H1 (cell line): Measurements from ENCODE around the gene MYCBPAP. TPM values are rescaled to one million over a fixed set of nuclear protein-coding genes. Genes with fewer than 3 reads are reported as not detected.

ENCODE experiments used
- CTCF ChIA-PET: fragments of 300-600 bp; sonication (Branson Sonifier 250); formaldehyde crosslinking; loops from one replicate; lab custom pipeline; 2021; ENCODE audit not compliant: partially characterized antibody; lab: Charles Lee
- POLR2A ChIA-PET: fragments of 300-600 bp; sonication (Branson Sonifier 250); formaldehyde crosslinking; loops from one replicate; lab custom pipeline; 2021; ENCODE audit warnings: inconsistent platforms; ENCODE audit not compliant: partially characterized antibody; lab: Charles Lee
- DNase-seq, 2 experiments: peaks; one replicate each; pipeline versions ENCODE4 v3.0.0 to v3.0.0-alpha.2; 2010 to 2022; ENCODE audit warnings: low spot score in 2 of 2, low read depth in 1 of 2, mixed read lengths in 1 of 2
- FAIRE-seq: peaks from 2 replicates; lab custom pipeline; 2011; peaks lifted over from hg19 to GRCh38; lab: Jason Lieb, UNC
- H2AFZ ChIP-seq: 2 replicates; pipeline ENCODE4 v1.8.1; 2012; ENCODE audit warnings: low read length, inconsistent platforms
- H2AK5ac ChIP-seq: 2 replicates; pipeline ENCODE4 v1.6.1; 2013; ENCODE audit warnings: low read depth, low read length
- H2BK120ac ChIP-seq: replicated peaks from 2 replicates; pipeline ENCODE3; 2013; ENCODE audit warnings: low read depth, low read length, inconsistent platforms
- H2BK12ac ChIP-seq: 2 replicates; pipeline ENCODE4 v1.6.1; 2013; ENCODE audit warnings: low read depth, low read length
- H2BK15ac ChIP-seq: 2 replicates; pipeline ENCODE4 v1.6.1; 2013; ENCODE audit warnings: low read length
- H2BK20ac ChIP-seq: 2 replicates; pipeline ENCODE4 v1.6.1; 2013; ENCODE audit warnings: low read length
- H2BK5ac ChIP-seq: 2 replicates; pipeline ENCODE4 v1.6.1; 2013; ENCODE audit warnings: low read depth, low read length
- H3K14ac ChIP-seq: 2 replicates; pipeline ENCODE4 v1.6.1; 2013; ENCODE audit warnings: inconsistent platforms; ENCODE audit not compliant: insufficient read length
- H3K18ac ChIP-seq: 2 replicates; pipeline ENCODE4 v1.6.1; 2013; ENCODE audit warnings: low read length; ENCODE audit errors: extremely low read depth
- H3K23ac ChIP-seq: 2 replicates; pipeline ENCODE4 v1.6.1; 2013; ENCODE audit warnings: inconsistent platforms; ENCODE audit not compliant: insufficient read length
- H3K23me2 ChIP-seq: 2 replicates; pipeline ENCODE4 v1.6.1; 2013; ENCODE audit warnings: low read depth, low read length
- H3K27ac ChIP-seq: 2 replicates; pipeline ENCODE4 v1.6.1; 2011; ENCODE audit warnings: low read depth, low read length, inconsistent platforms
- H3K27me3 ChIP-seq, 4 experiments: replicated peaks in 1 of 4; 1 replicate in 1 of 4; 2 replicates in 3 of 4; pipeline versions ENCODE4 v1.6.1 to v1.8.1; 2011 to 2013; ENCODE audit warnings: low read length in 3 of 4, mild to moderate bottlenecking in 3 of 4, inconsistent platforms in 2 of 4, mixed read lengths in 2 of 4, moderate library complexity in 1 of 4; ENCODE audit not compliant: control insufficient read depth in 3 of 4, insufficient read depth in 3 of 4; ENCODE audit errors: extremely low read depth in 1 of 4
- H3K36me3 ChIP-seq, 4 experiments: 2 replicates each; pipeline versions ENCODE4 v1.6.1 to v1.8.1; 2011 to 2013; ENCODE audit warnings: mild to moderate bottlenecking in 4 of 4, low read length in 3 of 4, moderate library complexity in 2 of 4, control low read depth in 1 of 4, inconsistent platforms in 1 of 4; ENCODE audit not compliant: insufficient read depth in 4 of 4, control insufficient read depth in 2 of 4
- H3K4ac ChIP-seq: replicated peaks from 2 replicates; pipeline ENCODE3; 2013; ENCODE audit warnings: low read length, low read depth, mixed read lengths, inconsistent platforms; ENCODE audit not compliant: insufficient read length
- H3K4me1 ChIP-seq, 4 experiments: replicated peaks in 1 of 4; 1 replicate in 1 of 4; 2 replicates in 3 of 4; pipeline versions ENCODE4 v1.6.1 to v1.8.1; 2011 to 2013; ENCODE audit warnings: low read length in 3 of 4, inconsistent platforms in 2 of 4, mixed read lengths in 1 of 4; ENCODE audit not compliant: insufficient read depth in 4 of 4, control insufficient read depth in 3 of 4
- H3K4me2 ChIP-seq, 2 experiments: 2 replicates each; pipeline versions ENCODE4 v1.6.1 to v1.8.1; 2011 to 2013; ENCODE audit warnings: low read depth in 2 of 2, low read length in 2 of 2, control low read depth in 1 of 2, inconsistent platforms in 1 of 2, mild to moderate bottlenecking in 1 of 2; ENCODE audit not compliant: insufficient read depth in 1 of 2
- H3K4me3 ChIP-seq, 4 experiments: fragments of 200-600, 300-600 bp in 1 of 4; sonication (generic), shearing (Covaris generic), sonication (Bioruptor Twin) in 1 of 4; 2 replicates each; pipeline versions ENCODE4 v1.5.1 to v1.8.1; 2011 to 2016; ENCODE audit warnings: low read length in 4 of 4, low read depth in 3 of 4, control low read depth in 2 of 4, inconsistent platforms in 2 of 4, mild to moderate bottlenecking in 2 of 4, mixed read lengths in 1 of 4, moderate library complexity in 1 of 4; ENCODE audit not compliant: insufficient read depth in 2 of 4; ENCODE audit errors: extremely low read depth in 1 of 4
- H3K56ac ChIP-seq: replicated peaks from 2 replicates; pipeline ENCODE3; 2013; ENCODE audit warnings: low read depth, mild to moderate bottlenecking, mixed read lengths, low read length, inconsistent platforms; ENCODE audit not compliant: insufficient read length
- H3K79me1 ChIP-seq: 2 replicates; pipeline ENCODE4 v1.6.1; 2013; ENCODE audit warnings: low read depth, low read length, control low read depth
- H3K79me2 ChIP-seq, 2 experiments: 2 replicates each; pipeline versions ENCODE4 v1.6.1 to v1.8.1; 2012 to 2013; ENCODE audit warnings: low read length in 2 of 2, mild to moderate bottlenecking in 2 of 2, inconsistent platforms in 1 of 2; ENCODE audit not compliant: insufficient read depth in 2 of 2, control insufficient read depth in 1 of 2
- H3K9ac ChIP-seq, 4 experiments: replicated peaks in 1 of 4; 1 replicate in 1 of 4; 2 replicates in 3 of 4; pipeline versions ENCODE4 v1.6.1 to v1.8.1; 2011 to 2013; ENCODE audit warnings: low read depth in 3 of 4, low read length in 3 of 4, control low read depth in 2 of 4, mild to moderate bottlenecking in 2 of 4, moderate library complexity in 2 of 4, inconsistent platforms in 1 of 4; ENCODE audit errors: extremely low read depth in 1 of 4
- H3K9me3 ChIP-seq, 2 experiments: 2 replicates each; pipeline versions ENCODE4 v1.6.1 to v1.8.1; 2012 to 2013; ENCODE audit warnings: mild to moderate bottlenecking in 2 of 2, moderate library complexity in 2 of 2, control low read depth in 1 of 2, inconsistent platforms in 1 of 2, low read depth in 1 of 2, low read length in 1 of 2, mixed read lengths in 1 of 2; ENCODE audit not compliant: insufficient read depth in 2 of 2
- H4K20me1 ChIP-seq, 2 experiments: replicated peaks in 1 of 2; 2 replicates each; pipeline versions ENCODE3 to v1.8.1; 2011 to 2013; ENCODE audit warnings: inconsistent platforms in 2 of 2, low read length in 2 of 2, mild to moderate bottlenecking in 1 of 2; ENCODE audit not compliant: insufficient read depth in 2 of 2, control insufficient read depth in 1 of 2
- H4K5ac ChIP-seq: 2 replicates; pipeline ENCODE4 v1.6.1; 2013; ENCODE audit warnings: low read length, low read depth, mixed read lengths, inconsistent platforms; ENCODE audit not compliant: insufficient read length
- H4K8ac ChIP-seq: 2 replicates; pipeline ENCODE4 v1.8.0; 2013; ENCODE audit warnings: mild to moderate bottlenecking, moderate library complexity, low read length, inconsistent platforms; ENCODE audit not compliant: insufficient read depth; ENCODE audit errors: extremely low read depth
- H4K91ac ChIP-seq: replicated peaks from 2 replicates; pipeline ENCODE3; 2013; ENCODE audit warnings: low read length, mixed read lengths, inconsistent platforms; ENCODE audit not compliant: insufficient read length
- BRCA1 ChIP-seq: IDR thresholded peaks from 2 replicates; pipeline ENCODE4 v1.6.1; 2012; ENCODE audit warnings: low read depth, low read length, improper control_type of control experiment
- CHD1 ChIP-seq: IDR thresholded peaks from 2 replicates; pipeline ENCODE4 v1.6.1; 2012; ENCODE audit warnings: low read depth, low read length, improper control_type of control experiment
- KDM4A ChIP-seq: IDR thresholded peaks from one replicate; pipeline ENCODE4 v1.7.1; 2012; ENCODE audit warnings: low read depth, mild to moderate bottlenecking, moderate library complexity, low read length, inconsistent platforms; ENCODE audit not compliant: severe bottlenecking
- SUZ12 ChIP-seq: fragments of 200-600 bp; sonication (generic); IDR thresholded peaks from 2 replicates; pipeline ENCODE4 v1.6.1; 2012; ENCODE audit warnings: mild to moderate bottlenecking, inconsistent platforms, low read length, moderate library complexity, mixed read lengths
- ZNF274 ChIP-seq: IDR thresholded peaks from 2 replicates; pipeline ENCODE4 v1.7.0; 2012; ENCODE audit warnings: low read length, borderline replicate concordance; ENCODE audit errors: extremely low read depth
- WGBS, 2 experiments: shearing (Covaris generic) in 1 of 2; methylation state at CpG; one replicate each; pipeline versions ENCODE4 v1.1.6 to v1.1.7; 2013 to 2015; ENCODE audit warnings: low lambda C conversion rate in 2 of 2, mixed read lengths in 2 of 2, inconsistent platforms in 1 of 2, low coverage in 1 of 2, missing lambda C conversion rate in 1 of 2; ENCODE audit not compliant: insufficient replicate concordance in 2 of 2, insufficient coverage in 1 of 2, insufficient read length in 1 of 2; ENCODE audit errors: extremely low coverage in 1 of 2, missing lambda C conversion rate in 1 of 2; 5-methylcytosine and 5-hydroxymethylcytosine counted together
- polyA plus RNA-seq, 7 experiments: library from polyadenylated mRNA; depleted of rRNA in 3 of 7; stranded (reverse) in 5 of 7; unstranded in 2 of 7; fragments of >200 nt in 5 of 7; fragments of 200-250 nt in 2 of 7; gene quantifications; 1 replicate in 5 of 7; 2 replicates in 1 of 7; 4 replicates in 1 of 7; pipeline versions ENCODE4 v1.2.1 to v1.2.3, GENCODE V29; 2011 to 2013; ENCODE audit warnings: missing spikeins in 2 of 7, mixed read lengths in 2 of 7
- total RNA-seq: library from RNA; stranded (reverse); fragmentation: NEBNext Ultra II Directional; extraction: Animal tissue kit (Norgen Biotek cat#: 25700); gene quantifications from 2 replicates; pipeline ENCODE4 v1.2.1, GENCODE V29; 2021
- TF ChIP-seq, protein P1 (sequence below), 3 experiments: IDR thresholded peaks; 1 replicate in 2 of 3; 2 replicates in 1 of 3; pipeline versions ENCODE4 v1.5.1 to v1.6.1; 2011; ENCODE audit warnings: low read length in 3 of 3, mild to moderate bottlenecking in 3 of 3, inconsistent platforms in 2 of 3, low read depth in 1 of 3, moderate library complexity in 1 of 3; ENCODE audit not compliant: insufficient read depth in 1 of 3; ENCODE audit errors: control extremely low read depth in 1 of 3
- TF ChIP-seq, protein P2 (sequence below): IDR thresholded peaks from 2 replicates; pipeline ENCODE4 v1.6.1; 2012; ENCODE audit warnings: low read length, inconsistent platforms

The MYCBPAP gene
- total and polyA plus RNA-seq, 2 of the 8 experiments (the other 6 are each of a cell fraction or from before 2014, with no cell fraction given) = 0.89 to 3.3 TPM

DNA sequence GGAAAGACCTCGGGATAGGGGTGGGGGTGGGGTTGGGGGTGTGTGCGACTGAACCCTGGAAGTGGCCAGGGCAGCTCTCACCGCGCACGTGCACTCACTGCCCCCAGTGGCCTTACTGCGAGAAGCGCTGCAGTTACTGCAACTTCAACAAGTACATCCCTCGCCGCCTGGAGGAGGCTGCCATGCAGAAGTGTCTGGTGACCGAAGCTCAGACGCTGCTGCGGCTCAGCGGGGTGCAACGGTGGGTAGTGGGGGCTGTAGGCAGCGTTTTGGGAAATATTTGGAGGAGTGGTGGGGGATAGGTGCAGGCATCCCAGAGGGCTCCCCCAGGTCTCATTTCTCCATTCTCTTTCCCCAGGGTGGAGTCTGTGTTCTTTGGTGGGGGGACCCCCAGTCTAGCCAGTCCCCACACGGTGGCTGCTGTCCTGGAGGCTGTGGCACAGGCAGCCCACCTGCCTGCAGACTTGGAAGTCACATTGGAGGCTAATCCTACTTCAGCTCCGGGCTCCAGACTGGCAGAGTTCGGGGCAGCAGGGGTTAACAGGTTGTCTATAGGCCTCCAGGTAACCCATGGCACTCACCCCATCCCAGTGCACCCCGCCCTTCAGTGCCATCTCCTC is 28.6 kb upstream of the MYCBPAP start:
- Histone ChIP-seq H2BK20ac (no peak overlapping the region), H3K4me2 (peak overlapping the region; percentile 55 to 87), H3K23me2 (peaks cover 8% of the 10 kb centered on the region), H3K79me1 (no peaks in the 10 kb centered on the region), H2AFZ (peak overlapping the region; percentile 68; the same call in 1 of the 2 replicates), H3K27ac (no peak overlapping the region), H3K9ac (no peak overlapping the region), H3K4ac (no peak overlapping the region), H3K56ac (no peak overlapping the region), H3K23ac (no peak overlapping the region), H2BK12ac (no peak overlapping the region), H4K20me1 (peaks cover 0 to 2% of the 10 kb centered on the region in 2 experiments), H2BK15ac (no peak overlapping the region), H4K91ac (no peak overlapping the region), H3K18ac (no peak overlapping the region), H4K8ac (no peak overlapping the region), H3K4me3 (peak overlapping the region; percentile 46 to 81 (median 72); a peak in 7 of 8 replicates), H3K27me3 (peaks cover 0 to 4% (median under 1%) of the 10 kb centered on the region in 4 experiments; a peak in 2 of 7 replicates), H3K79me2 (peaks cover 0 to 3% of the 10 kb centered on the region in 2 experiments; a peak in 1 of 4 replicates), H2BK120ac (no peak overlapping the region), H3K4me1 (peaks cover 0 to 10% (median 6%) of the 10 kb centered on the region in 4 experiments; a peak in 6 of 7 replicates), H3K9me3 (no peaks in the 10 kb centered on the region), H3K14ac (no peak overlapping the region), H2BK5ac (no peak overlapping the region), H3K36me3 (peaks cover 0 to 7% (median 2%) of the 10 kb centered on the region in 4 experiments; a peak in 3 of 8 replicates), H4K5ac (no peak overlapping the region), H2AK5ac (no peak overlapping the region)
- WGBS, 2 experiments = 29% methylated on average over 15 of the region's 19 CpGs; no CpG with 5 or more reads in 1 of the 2 experiments
- no peak for FAIRE-seq
- peak; percentile 57 to 75 for DNase-seq
- CTCF ChIA-PET = interaction anchor here (0.7 to 2.4 kb wide), 38 partner anchors 9 to 289 kb away, joined by 3 to 39 read pairs (median 4); partner anchors contain the start of genes CACNA1G, CHAD, EPN3 and LRRC59
- POLR2A ChIA-PET = interaction anchor here (0.8 to 1.7 kb wide), 14 partner anchors 8 to 279 kb away, joined by 3 to 10 read pairs (median 3); partner anchors contain the start of genes CHAD, EPN3 and LRRC59
- TF ChIP-seq, protein P1, sequence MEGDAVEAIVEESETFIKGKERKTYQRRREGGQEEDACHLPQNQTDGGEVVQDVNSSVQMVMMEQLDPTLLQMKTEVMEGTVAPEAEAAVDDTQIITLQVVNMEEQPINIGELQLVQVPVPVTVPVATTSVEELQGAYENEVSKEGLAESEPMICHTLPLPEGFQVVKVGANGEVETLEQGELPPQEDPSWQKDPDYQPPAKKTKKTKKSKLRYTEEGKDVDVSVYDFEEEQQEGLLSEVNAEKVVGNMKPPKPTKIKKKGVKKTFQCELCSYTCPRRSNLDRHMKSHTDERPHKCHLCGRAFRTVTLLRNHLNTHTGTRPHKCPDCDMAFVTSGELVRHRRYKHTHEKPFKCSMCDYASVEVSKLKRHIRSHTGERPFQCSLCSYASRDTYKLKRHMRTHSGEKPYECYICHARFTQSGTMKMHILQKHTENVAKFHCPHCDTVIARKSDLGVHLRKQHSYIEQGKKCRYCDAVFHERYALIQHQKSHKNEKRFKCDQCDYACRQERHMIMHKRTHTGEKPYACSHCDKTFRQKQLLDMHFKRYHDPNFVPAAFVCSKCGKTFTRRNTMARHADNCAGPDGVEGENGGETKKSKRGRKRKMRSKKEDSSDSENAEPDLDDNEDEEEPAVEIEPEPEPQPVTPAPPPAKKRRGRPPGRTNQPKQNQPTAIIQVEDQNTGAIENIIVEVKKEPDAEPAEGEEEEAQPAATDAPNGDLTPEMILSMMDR (IDR thresholded peaks at IDR 0.05; ENCODE audit: control extremely low read depth in 1 of 3, insufficient read depth in 1 of 3, low read depth in 1 of 3, low read length in 3 of 3) = peak; percentile 72 to 85 (median 80)
- TF ChIP-seq KDM4A (no peak), CHD1 (no peak), BRCA1 (no peak), SUZ12 (no peak), ZNF274 (no peak)
- TF ChIP-seq, protein P2, sequence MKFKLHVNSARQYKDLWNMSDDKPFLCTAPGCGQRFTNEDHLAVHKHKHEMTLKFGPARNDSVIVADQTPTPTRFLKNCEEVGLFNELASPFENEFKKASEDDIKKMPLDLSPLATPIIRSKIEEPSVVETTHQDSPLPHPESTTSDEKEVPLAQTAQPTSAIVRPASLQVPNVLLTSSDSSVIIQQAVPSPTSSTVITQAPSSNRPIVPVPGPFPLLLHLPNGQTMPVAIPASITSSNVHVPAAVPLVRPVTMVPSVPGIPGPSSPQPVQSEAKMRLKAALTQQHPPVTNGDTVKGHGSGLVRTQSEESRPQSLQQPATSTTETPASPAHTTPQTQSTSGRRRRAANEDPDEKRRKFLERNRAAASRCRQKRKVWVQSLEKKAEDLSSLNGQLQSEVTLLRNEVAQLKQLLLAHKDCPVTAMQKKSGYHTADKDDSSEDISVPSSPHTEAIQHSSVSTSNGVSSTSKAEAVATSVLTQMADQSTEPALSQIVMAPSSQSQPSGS = no peak
